ENCODE results near the gene FBXW10.
"Not testable (repeated sequence)": the region's sequence is repeated elsewhere in the genome, so short reads cannot be mapped to it uniquely, and the experiment has no call there.

Gene FBXW10, protein sequence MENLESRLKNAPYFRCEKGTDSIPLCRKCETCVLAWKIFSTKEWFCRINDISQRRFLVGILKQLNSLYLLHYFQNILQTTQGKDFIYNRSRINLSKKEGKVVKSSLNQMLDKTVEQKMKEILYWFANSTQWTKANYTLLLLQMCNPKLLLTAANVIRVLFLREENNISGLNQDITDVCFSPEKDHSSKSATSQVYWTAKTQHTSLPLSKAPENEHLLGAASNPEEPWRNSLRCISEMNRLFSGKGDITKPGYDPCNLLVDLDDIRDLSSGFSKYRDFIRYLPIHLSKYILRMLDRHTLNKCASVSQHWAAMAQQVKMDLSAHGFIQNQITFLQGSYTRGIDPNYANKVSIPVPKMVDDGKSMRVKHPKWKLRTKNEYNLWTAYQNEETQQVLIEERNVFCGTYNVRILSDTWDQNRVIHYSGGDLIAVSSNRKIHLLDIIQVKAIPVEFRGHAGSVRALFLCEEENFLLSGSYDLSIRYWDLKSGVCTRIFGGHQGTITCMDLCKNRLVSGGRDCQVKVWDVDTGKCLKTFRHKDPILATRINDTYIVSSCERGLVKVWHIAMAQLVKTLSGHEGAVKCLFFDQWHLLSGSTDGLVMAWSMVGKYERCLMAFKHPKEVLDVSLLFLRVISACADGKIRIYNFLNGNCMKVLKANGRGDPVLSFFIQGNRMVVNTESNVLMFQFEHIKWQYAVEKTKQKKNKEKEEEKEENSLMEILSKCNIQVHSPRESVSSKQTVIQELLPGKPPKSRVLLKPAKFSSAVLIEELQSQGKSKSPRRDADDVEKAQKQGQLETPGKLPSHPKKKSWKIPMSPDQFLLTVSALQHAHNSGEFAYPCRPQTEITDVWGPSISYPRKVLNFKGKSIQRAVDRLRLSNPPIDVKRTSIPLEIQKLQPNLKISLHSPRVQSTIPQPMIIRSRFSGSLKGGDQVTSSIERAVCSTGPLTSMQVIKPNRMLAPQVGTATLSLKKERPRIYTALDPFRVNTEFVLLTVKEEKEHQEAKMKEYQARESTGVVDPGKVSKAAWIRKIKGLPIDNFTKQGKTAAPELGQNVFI

DNA sequence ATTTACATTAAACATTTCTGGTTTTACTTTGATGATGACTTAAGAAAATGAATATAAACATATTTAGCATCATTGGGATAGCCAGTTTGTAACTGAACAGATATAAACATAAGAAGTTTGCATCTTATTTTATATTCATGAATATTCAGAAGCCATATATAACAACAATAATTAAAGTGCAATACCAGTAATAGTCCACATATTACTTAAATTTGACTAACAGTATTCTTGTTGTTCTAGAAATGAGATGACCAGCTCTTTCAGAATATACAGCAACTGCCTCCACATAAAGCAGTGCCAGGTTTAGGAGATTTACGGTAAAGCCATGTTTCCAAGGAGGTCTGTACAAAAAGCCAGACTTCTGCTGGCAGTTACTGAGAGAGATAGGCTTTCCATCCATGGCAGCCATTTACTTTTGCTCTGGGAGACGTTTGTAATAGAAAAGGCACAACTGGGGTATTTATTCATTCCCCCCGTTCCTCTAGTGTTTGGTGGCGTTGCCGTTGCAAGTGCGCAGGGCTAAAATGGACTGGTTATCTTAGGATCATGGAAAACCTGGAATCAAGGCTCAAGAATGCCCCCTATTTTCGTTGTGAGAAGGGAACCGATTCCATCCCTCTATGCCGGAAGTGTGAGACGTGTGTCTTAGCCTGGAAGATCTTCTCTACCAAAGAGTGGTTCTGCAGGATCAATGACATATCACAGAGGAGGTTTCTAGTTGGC is at the start of gene FBXW10:
Gene FBXW10, plus strand, starts transcription at position 356 of the 723 bp plus-strand sequence. Its CDS starts 191 bp downstream, at position 547.
- H3K27ac ChIP-seq, result not testable (repeated sequence)

DNA sequence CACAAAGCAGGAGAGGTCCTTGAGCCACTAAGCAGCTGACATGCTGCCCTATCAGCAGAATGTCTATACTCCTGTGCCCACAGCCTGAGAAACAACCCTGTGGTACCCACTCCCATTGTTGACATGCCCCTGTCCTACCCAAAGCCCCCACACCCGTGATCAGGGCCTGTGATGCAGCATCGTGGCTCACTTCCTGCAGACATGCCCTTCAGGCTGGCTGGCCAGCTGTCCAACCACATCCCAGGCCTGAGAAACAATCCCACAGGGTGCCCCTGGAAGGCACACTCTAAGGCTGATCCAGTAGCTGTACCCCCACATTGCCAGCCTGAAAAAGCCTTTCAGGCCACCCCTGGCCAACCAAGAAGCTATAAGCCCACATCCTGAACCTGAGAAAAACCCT is 48.7 kb upstream of the FBXW10 start:
- not testable (repeated sequence) for H3K27ac ChIP-seq

DNA sequence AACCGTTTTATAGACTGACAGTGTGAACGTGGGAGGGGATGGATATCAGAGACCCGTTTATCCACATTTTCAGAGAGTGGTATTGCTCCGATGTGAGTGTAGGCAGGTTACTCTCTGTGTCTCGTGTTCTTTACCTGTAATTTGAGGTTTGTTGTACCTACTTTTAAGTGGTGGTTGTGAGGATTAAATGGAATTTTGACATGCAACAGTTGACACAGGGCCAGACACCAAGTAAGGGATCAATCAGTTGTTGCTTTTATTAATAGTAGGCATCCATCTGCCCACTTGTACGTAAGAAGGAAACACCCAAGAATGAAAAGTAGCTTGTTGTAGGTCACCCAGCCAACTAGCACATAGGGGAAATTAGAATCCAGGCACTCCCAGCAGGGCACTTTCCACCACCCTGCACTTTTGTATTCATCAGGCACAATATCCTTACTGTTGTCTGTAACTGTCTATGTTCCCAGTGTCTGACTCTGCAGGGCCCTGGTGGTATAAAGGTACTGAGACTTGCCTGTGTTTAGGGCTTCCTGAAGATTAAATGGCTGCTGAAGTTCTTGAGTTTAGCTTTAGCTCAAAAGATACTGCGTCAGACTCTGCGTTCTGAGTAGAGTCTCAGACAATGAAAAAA is 45.3 kb upstream of the FBXW10 start:
- H3K27ac ChIP-seq, result not testable (repeated sequence)

DNA sequence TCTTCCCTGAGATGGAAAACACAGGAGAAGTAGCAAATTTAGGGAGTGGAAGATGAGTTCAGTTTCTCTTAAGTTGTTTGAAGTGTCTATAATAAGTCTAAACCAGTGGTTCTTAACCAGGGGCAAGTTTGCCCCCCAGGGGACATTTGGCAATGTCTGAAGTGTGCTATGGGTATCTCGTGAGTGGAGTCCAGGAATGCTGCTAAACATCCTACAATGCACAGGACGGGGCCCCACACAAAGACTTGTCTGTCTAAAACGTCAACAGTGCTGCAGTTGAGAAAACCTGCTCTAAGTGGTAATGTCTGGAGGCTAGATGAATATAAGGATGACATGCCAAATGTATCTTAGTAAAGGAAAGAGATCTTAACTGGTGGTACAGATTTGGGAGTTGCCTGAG is 37.9 kb upstream of the FBXW10 start:
- H3K27ac ChIP-seq, result not testable (repeated sequence)

DNA sequence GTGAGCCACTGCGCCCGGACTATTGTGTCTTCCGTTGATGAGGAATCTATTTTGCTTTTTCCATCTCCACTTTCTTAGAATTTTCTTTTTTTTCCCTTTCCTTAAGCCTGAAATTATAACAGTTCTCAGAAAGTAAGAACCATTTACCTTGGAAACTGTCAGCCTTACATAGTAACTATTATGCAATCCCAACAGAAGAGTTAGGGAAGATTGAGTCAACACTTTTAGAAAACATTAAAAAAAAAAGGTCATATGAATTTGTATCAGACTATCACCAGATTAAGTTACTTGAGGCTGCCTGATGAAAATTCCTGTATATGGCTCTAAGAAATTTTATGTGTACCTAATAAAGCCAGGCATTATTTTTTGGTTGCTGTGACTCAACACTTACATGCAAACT is 35.6 kb upstream of the FBXW10 start:
- not testable (repeated sequence) for H3K27ac ChIP-seq

DNA sequence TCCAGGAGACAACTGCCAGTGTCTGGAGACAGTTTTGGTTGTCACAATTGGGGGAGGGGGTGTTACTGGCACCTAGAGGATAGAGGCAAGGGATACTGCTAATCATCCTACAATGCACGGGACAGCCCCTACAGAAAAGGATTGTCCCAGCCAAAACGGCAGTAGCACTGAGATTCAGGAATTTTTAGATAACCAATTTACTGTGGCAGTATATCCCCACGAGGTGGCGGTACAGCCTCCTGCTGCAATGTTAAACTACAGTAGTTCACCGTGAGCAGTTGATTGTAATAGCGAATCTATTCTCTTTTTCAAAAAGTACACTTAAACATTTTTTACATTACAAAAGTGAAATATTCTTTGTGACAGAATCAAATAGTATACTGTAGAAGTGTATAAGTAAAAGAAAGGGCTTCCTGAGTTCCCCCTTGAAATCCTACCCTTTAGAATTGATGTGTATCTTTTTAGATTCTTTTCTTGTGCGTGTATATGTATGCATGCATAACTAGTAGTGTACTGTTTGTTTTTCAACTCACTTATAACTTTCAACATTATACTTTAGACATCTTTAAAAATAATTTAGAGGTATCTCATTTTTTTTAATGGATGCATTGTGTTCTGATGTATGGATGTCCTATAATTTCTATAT is 31.4 kb upstream of the FBXW10 start:
- not testable (repeated sequence) for H3K27ac ChIP-seq
- TF ChIP-seq, protein P1, sequence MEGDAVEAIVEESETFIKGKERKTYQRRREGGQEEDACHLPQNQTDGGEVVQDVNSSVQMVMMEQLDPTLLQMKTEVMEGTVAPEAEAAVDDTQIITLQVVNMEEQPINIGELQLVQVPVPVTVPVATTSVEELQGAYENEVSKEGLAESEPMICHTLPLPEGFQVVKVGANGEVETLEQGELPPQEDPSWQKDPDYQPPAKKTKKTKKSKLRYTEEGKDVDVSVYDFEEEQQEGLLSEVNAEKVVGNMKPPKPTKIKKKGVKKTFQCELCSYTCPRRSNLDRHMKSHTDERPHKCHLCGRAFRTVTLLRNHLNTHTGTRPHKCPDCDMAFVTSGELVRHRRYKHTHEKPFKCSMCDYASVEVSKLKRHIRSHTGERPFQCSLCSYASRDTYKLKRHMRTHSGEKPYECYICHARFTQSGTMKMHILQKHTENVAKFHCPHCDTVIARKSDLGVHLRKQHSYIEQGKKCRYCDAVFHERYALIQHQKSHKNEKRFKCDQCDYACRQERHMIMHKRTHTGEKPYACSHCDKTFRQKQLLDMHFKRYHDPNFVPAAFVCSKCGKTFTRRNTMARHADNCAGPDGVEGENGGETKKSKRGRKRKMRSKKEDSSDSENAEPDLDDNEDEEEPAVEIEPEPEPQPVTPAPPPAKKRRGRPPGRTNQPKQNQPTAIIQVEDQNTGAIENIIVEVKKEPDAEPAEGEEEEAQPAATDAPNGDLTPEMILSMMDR (conservative IDR thresholded peaks at IDR 0.05), result peak; percentile 59

DNA sequence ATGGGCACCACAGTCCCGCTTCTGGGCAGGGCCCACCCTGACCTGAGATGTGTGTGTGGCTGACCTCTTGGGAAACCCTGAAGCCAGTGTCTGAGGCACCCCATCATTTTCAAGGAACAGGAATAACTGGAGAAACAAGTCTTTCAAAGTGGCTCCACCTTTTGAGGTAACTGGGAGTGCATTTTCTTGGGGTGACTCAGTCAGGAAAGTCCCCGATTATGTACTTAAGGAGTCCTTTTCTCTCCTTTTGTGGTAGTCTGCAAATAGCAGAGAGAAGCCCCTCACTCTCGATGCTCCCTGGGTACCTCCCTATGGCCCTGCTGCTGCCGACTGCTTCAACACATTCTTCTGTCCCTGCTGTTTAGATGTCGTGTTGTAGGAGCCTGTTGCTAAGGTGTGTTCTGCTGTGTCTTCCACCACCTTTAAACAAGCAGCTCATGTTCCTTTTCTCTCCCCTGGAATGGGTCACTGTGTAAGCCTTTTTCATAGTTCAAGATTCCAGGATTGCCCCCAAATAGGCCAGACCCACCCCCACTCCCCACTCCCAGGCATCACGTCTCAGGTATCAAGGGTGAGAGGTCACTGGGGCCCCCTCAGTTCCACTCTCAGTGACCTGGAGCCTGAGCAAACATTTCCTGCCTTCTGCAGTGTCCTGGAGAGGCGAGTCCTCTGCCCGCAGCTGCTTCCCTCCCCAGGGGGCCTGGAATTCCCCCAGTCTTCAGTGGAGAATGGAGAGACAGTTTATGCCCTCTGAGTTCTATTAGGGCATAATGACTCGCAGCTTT is 25.0 kb upstream of the FBXW10 start:
- not testable (repeated sequence) for H3K27ac ChIP-seq

DNA sequence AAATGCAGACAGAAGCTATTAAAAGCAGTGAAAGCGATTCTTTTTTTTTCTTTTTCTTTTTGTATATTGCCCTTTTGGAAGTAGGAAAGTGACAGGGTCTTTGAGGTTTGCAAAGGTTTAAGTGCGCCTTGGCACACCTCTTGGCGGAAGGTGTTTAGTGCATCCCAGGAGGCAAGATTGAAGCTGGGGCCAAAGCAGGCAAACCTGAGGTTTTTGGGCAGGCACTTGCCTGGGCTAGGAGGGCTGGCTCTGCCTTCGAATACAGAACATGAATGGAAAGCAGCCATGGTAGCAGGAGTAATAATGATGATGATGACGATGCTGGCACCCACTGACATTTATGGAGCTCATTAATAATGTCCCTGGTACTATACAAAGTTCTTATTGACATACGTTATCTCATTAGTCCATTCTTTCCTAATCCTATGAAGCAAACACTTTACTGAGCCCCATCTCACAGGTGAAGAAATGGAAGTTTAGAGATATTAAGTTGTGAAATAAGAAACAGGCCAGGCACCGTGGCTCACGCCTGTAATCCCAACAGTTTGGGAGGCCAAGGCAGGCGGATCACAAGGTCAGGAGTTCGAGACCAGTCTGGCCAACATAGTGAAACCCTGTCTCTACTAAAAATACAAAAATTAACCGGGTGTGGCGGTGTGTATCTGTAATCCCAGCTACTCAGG is 24.3 kb upstream of the FBXW10 start:
- H3K27ac ChIP-seq, result not testable (repeated sequence)

DNA sequence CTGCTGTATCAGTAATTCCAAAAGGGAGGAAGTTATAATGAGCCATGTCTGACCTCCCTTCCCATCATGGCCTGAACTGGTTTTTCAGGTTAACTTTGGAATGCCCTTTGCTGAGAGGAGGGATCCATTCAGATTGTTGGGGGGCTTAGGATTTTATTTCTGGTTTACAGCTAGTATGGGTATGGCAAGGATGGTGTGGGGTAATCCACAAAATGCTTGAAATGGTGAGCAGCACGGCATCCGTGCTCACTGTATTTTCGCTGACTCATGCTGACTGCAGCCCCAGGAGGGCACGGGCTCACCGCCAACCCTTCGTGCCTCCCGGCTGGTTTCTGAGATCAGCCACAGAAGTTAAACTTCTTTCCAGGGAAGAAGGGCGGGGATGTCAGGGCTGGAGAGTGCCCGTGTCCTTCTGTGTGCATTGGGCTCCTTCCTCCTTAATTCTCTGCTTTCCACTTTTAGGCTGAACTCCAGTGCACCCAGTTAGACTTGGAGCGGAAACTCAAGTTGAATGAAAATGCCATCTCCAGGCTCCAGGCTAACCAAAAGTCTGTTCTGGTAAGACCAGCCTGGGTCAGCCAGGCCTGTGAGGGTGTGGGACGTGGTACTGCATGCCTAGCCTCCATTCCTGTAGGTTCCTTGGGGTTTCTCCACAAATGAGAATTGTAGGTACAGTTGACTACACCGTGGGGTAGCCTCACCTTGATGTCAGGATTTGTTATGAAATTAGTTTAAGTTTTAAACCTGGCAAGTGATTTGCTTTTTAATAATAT is 21.9 kb upstream of the FBXW10 start:
- not testable (repeated sequence) for H3K27ac ChIP-seq

DNA sequence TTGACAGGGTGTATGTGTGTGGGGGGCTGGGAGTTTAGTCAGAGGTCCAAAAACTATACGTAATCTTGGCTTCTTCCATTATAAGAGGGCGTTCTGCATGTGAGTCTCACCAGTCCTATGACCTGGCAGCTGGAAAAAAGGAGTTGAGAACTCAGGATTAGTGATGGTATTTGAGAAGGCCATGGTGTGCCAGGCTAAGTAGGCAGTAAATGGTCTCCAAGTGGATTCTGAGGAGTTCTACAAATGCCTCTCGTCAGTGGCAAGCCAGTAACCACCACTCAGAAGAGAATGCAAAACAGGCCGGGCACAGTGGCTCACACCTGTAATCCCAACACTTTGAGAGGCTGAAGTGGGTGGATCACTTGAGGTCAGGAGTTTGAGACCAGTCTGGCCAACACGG is 21.2 kb upstream of the FBXW10 start:
- not testable (repeated sequence) for H3K27ac ChIP-seq

DNA sequence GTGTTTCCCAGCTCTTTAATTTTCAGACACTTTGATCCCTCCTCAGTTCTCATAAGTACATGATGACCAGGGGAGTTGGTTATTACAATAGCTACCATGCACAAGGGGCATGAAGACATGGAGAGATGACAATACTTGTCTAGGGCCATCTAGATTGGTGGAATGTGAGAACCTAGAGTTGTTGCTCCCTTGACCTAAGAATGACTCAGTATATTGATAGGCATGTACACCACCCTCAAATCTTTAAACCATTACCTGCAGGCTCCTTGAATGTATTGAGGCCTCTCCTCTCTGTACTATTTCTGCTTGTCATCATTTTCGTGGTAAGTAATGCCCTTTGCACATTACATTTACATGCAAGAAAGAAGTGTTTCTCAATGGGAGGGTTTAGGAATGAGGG is 20.3 kb upstream of the FBXW10 start:
- not testable (repeated sequence) for H3K27ac ChIP-seq

DNA sequence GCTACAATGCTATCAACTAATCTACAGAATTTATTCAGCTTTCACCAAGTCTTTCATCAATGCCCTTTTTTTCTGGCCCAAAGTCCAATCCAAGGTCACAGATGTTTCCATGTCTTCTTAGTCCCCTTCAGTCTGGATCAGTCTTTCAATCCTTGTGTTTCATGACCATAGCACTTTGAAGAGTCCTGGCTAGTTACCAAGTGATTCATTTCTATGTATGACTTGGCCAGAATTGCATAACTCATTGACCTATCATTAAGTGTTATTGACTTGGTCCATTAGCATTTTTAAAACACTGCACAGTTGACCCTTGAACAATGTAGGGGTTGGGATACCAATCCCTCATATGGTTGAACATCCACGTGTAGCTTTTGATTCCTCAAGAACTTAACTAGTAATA is 11.4 kb upstream of the FBXW10 start:
- not testable (repeated sequence) for H3K27ac ChIP-seq

DNA sequence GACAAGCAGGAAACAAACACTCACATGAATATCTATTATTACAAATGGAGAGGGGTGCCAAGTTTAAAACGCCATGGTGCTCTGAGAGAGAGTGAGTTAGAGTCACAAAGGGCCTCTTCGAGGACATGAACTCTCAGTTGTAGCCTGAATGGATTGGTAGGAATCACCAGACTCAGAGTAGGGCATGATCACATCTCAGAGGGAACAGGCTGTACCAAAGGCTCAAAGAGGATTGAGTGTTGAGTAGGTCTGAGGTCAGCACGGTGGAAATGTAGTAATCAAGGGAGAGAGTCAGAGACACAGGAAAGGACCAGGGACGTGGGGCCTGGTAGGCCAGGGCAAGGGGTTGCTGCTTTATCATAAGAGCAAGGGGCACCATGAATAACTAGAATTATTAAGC is 10.5 kb upstream of the FBXW10 start:
- H3K27ac ChIP-seq, result not testable (repeated sequence)

DNA sequence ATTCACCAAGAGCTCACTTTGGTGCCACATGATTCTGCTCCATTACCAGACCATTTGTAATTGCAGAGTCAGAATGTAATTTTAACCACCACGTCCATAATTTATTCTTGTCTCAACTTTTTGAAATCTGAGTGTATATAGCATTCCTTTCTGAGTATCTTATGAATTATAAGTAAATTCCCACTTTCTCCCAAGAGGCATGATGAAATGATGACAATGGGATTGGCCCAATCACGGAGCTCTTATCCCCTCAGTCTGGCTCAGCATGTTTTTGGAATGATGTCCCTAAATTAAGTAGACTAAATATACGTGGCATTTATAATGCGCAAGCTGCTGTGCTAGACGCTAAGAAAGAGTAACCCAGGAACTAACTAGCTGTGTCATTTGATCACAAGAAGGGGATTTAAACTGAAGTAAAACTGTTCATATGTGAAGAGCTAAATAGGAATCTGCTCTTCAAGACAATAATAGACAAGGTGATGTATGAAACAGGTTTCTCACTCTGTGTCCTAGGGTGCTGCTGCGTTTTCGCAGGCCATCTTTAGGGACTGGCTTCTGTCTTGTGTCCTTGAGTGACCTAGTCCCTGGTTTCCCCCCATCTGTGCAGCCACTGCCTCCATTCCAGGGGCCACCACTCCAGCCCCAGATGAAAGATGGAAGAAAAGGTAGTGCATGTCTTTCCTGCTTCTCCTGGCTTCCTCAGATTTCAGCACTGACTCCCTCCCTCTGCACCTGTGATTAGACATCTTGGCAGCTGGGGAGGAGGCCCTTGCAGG is 4.0 kb upstream of the FBXW10 start:
- not testable (repeated sequence) for H3K27ac ChIP-seq

DNA sequence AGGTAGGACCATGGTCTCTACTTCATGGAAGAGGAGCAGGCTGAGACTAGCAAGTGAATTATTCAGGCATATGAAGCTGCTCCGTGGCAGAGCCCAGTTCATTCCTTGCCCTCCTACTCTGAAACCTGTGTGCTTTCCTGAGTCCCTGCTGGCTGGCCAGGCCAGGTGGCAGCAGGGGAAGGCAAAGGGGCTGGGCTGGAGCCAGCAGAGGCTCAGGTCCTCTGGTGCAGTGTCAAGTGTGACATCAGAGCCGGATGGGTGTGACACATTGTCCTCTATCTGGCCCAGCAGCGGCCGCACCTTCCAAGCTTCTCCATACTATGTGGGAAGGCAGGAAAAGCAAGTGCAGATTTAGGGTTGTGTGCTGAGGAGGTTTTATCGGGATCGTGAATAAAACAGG is 2.6 kb upstream of the FBXW10 start:
- H3K27ac ChIP-seq, result not testable (repeated sequence)

DNA sequence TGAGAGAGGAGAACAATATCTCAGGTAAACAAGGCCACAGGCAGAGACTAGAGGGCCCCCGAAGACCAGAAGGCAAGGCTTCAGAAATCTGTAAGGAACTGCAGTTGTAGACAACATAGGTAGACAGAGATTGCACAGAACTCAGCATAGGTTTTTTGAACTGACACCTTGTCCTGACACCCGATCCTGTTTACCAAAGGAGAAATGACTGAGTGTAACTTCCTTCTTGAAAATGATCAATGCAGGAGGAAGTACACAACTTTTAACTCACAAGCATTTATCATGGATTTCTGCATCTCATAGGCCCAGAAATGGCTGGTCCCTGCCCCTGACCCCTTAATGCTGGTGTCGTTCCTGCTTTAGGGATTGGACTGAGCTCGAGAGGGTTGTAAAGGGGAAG is 872 bp downstream of the FBXW10 start:
- H3K27ac ChIP-seq, result not testable (repeated sequence)
